Prostate gland (tissue), 2 donors: ENCODE measurements around the gene SPAG9. TPM values are rescaled to one million over a fixed set of nuclear protein-coding genes. Genes with fewer than 3 reads are reported as not detected.
"Not testable (repeated sequence)": the region's sequence is repeated elsewhere in the genome, so short reads cannot be mapped to it uniquely, and the experiment has no call there.

Source experiments
- DNase-seq: peaks from one replicate; pipeline ENCODE4 v3.0.0-alpha.2; 2019; ENCODE audit warnings: low spot score
- H3K27ac ChIP-seq, 2 donors: fragments of 200-600 bp; sonication (generic); 2 replicates each; pipeline ENCODE4 v1.5.1; 2017 to 2019
- H3K27me3 ChIP-seq: fragments of 200-600 bp; sonication (generic); replicated peaks from 2 replicates; pipeline ENCODE4 v1.5.1; 2019; ENCODE audit not compliant: insufficient read depth
- H3K36me3 ChIP-seq, 2 donors: fragments of 200-600 bp; sonication (generic); 1 replicate in 1 of 2; 2 replicates in 1 of 2; pipeline versions ENCODE4 v1.5.1 to v1.8.1; 2017 to 2019
- H3K4me1 ChIP-seq: fragments of 200-600 bp; sonication (generic); replicated peaks from 2 replicates; pipeline ENCODE4 v1.5.1; 2019
- H3K4me3 ChIP-seq, 2 donors: fragments of 200-600 bp; sonication (generic); 2 replicates each; pipeline ENCODE4 v1.5.1; 2017 to 2019
- H3K9me3 ChIP-seq: fragments of 200-600 bp; sonication (generic); 2 replicates; pipeline ENCODE4 v1.5.1; 2017
- CTCF ChIP-seq, 4 experiments: fragments of 200-600 bp in 2 of 4; fragments of 450-650 bp in 2 of 4; sonication (generic) in 2 of 4; IDR thresholded peaks; 1 replicate in 3 of 4; 2 replicates in 1 of 4; pipeline ENCODE4 v1.5.1; 2016 to 2019; ENCODE audit warnings: antibody characterized with exemption in 4 of 4, mild to moderate bottlenecking in 2 of 4, moderate library complexity in 2 of 4
- POLR2A ChIP-seq: fragments of 450-650 bp; IDR thresholded peaks from one replicate; pipeline ENCODE4 v1.6.1; 2016; ENCODE audit warnings: antibody characterized with exemption, mild to moderate bottlenecking
- POLR2AphosphoS5 ChIP-seq: sonication (generic); formaldehyde crosslinking; IDR thresholded peaks from one replicate; pipeline ENCODE4 v1.6.1; 2017; ENCODE audit warnings: antibody characterized with exemption
- WGBS: methylation state at CpG from one replicate; pipeline ENCODE4 v1.1.5; 2018; 5-methylcytosine and 5-hydroxymethylcytosine counted together
- intact Hi-C: fragments of 100-400 bp; cut with DNase I; formaldehyde crosslinking; loops from one replicate; pipeline ENCODE4 v1.14.2; 2022
- total RNA-seq, 2 donors: library from RNA; depleted of rRNA; stranded (reverse); fragments of >200 nt; gene quantifications; one replicate each; pipeline ENCODE4 v1.1.0, GENCODE V29; 2016

The SPAG9 gene
- total RNA-seq, 2 donors from 2014 or later = 48.3 to 98.3 TPM

- no peaks in the 10 kb centered on the region for H3K4me1 ChIP-seq
Measured at GRCh38 chr17:51085150-51085805, 35.4 kb downstream of the SPAG9 start.

GRCh38 chr17:51083981-51084380 lies 36.7 kb downstream of the SPAG9 start:
- 98% methylated on average over 1 of the region's 1 CpG for WGBS
- intact Hi-C loops = no loop called here
- TF ChIP-seq POLR2AphosphoS5 = no peak
- TF ChIP-seq CTCF (IDR thresholded peaks at IDR 0.05) = no peak
- TF ChIP-seq POLR2A = no peak
- H3K4me1 ChIP-seq = no peaks in the 10 kb centered on the region
- H3K36me3 ChIP-seq = no peaks in the 10 kb centered on the region
- H3K9me3 ChIP-seq = no peaks in the 10 kb centered on the region
- H3K27ac ChIP-seq = no peak overlapping the region
- no peak overlapping the region for H3K4me3 ChIP-seq
- H3K27me3 ChIP-seq = no peaks in the 10 kb centered on the region
- no peak for DNase-seq

More at GRCh38 chr17:51085150-51085805, 35.4 kb downstream of the SPAG9 start:
- Histone ChIP-seq H3K27me3 (no peaks in the 10 kb centered on the region), H3K4me3 (no peak overlapping the region), H3K36me3 (no peaks in the 10 kb centered on the region), H3K9me3 (no peaks in the 10 kb centered on the region), H3K27ac (no peak overlapping the region)
- intact Hi-C loops = no loop called here
- WGBS = 20% methylated on average over 6 of the region's 6 CpGs
- TF ChIP-seq POLR2A = no peak
- TF ChIP-seq CTCF (IDR thresholded peaks at IDR 0.05) = no peak
- TF ChIP-seq POLR2AphosphoS5 = no peak
- no peak for DNase-seq

GRCh38 chr17:51083364-51083763 lies 37.3 kb downstream of the SPAG9 start:
- H3K27me3 ChIP-seq, DNase-seq, H3K36me3 ChIP-seq, H3K4me1 ChIP-seq, H3K4me3 ChIP-seq, H3K9me3 ChIP-seq, H3K27ac ChIP-seq, intact Hi-C loops: not testable (repeated sequence)
- WGBS = 81% methylated on average over 7 of the region's 7 CpGs

- intact Hi-C loops = no loop called here
- 84% methylated on average over 5 of the region's 5 CpGs for WGBS
- H3K27ac ChIP-seq = no peak overlapping the region
- H3K4me1 ChIP-seq = no peaks in the 10 kb centered on the region
- no peak overlapping the region for H3K4me3 ChIP-seq
- DNase-seq = no peak
- H3K27me3 ChIP-seq = no peaks in the 10 kb centered on the region
- TF ChIP-seq CTCF (IDR thresholded peaks at IDR 0.05) = no peak
- no peak for TF ChIP-seq POLR2A
- no peak for TF ChIP-seq POLR2AphosphoS5
- H3K36me3 ChIP-seq = no peaks in the 10 kb centered on the region
- H3K9me3 ChIP-seq = no peaks in the 10 kb centered on the region
Measured at GRCh38 chr17:51079049-51079448, 41.6 kb downstream of the SPAG9 start.

GRCh38 chr17:51078009-51078592 lies 42.6 kb downstream of the SPAG9 start:
- Histone ChIP-seq H3K27ac (no peak overlapping the region), H3K9me3 (no peaks in the 10 kb centered on the region), H3K4me1 (no peaks in the 10 kb centered on the region), H3K36me3 (no peaks in the 10 kb centered on the region), H3K27me3 (no peaks in the 10 kb centered on the region), H3K4me3 (no peak overlapping the region)
- 86% methylated on average over 5 of the region's 5 CpGs for WGBS
- intact Hi-C loops = no loop called here
- no peak for DNase-seq
- TF ChIP-seq POLR2A = no peak
- TF ChIP-seq POLR2AphosphoS5 = no peak
- no peak for TF ChIP-seq CTCF (IDR thresholded peaks at IDR 0.05)
